Natural killer cell treated with Interleukin-12 subunit alpha and Interleukin-12 subunit beta and Interleukin-15 and Interleukin-18, amount 100 ng/mL, for 72 hours (primary cell): Measurements from ENCODE around the gene KCNJ3. TPM values are rescaled to one million over a fixed set of nuclear protein-coding genes. Genes with fewer than 3 reads are reported as not detected.

Experiments used
- ATAC-seq, 2 donors: fragments of 150-1000 bp; cut with Tn5 transposase in 1 of 2; sonication (Bioruptor Pico), chemical (Tn5 transposase) in 1 of 2; 2 replicates each; pipeline ENCODE4 v1.10.0; 2021
- DNase-seq: peaks from one replicate; pipeline ENCODE4 v3.0.0; 2022; ENCODE audit warnings: low spot score
- H3K27ac Mint-ChIP-seq, 2 donors: 1 replicate in 1 of 2; 2 replicates in 1 of 2; pipeline ENCODE4 v1.8.0; 2022; ENCODE audit warnings: mixed read lengths in 2 of 2, mild to moderate bottlenecking in 1 of 2, moderate library complexity in 1 of 2
- H3K27me3 Mint-ChIP-seq, 2 donors: 1 replicate in 1 of 2; 2 replicates in 1 of 2; pipeline ENCODE4 v1.8.0; 2022; ENCODE audit warnings: mixed read lengths in 2 of 2
- H3K36me3 Mint-ChIP-seq: one replicate; pipeline ENCODE4 v1.8.0; 2022; ENCODE audit warnings: mixed read lengths
- H3K4me1 Mint-ChIP-seq, 2 donors: 1 replicate in 1 of 2; 2 replicates in 1 of 2; pipeline ENCODE4 v1.8.0; 2022; ENCODE audit warnings: low read depth in 2 of 2, mixed read lengths in 2 of 2, mild to moderate bottlenecking in 1 of 2
- H3K4me3 Mint-ChIP-seq: one replicate; pipeline ENCODE4 v1.8.0; 2022; ENCODE audit warnings: mixed read lengths
- H3K9me3 Mint-ChIP-seq: 2 replicates; pipeline ENCODE4 v1.8.0; 2022; ENCODE audit warnings: mixed read lengths
- total RNA-seq, 2 donors: library from RNA; stranded (reverse); gene quantifications; one replicate each; pipeline ENCODE4 v1.2.3, GENCODE V29; 2022

Gene KCNJ3, protein sequence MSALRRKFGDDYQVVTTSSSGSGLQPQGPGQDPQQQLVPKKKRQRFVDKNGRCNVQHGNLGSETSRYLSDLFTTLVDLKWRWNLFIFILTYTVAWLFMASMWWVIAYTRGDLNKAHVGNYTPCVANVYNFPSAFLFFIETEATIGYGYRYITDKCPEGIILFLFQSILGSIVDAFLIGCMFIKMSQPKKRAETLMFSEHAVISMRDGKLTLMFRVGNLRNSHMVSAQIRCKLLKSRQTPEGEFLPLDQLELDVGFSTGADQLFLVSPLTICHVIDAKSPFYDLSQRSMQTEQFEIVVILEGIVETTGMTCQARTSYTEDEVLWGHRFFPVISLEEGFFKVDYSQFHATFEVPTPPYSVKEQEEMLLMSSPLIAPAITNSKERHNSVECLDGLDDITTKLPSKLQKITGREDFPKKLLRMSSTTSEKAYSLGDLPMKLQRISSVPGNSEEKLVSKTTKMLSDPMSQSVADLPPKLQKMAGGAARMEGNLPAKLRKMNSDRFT
- not detected for total RNA-seq

DNA sequence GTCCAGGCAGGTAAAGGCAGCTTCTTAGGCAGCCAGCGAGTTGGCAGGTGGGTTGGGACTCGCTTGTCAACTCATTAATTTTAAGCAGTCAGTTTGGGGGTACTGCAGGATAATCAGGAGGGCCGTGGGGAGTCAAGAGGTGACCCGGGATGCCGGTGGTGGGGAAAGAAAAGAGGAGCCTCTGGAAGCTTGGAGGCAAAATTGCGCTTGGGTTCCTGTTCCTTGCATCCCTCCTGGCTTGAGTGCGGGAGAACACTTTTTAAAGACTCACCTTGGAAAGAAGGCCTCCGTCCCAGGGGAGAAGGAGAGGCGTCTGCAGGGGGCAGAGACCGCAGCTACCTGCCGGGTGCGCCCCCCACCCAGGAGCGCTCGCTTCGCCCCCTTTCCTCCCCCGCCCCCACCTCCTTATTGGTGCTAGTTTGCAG lies at the start of gene KCNJ3:
Gene KCNJ3 (plus strand): TSS at position 400 of the 425 bp plus-strand sequence. CDS start 81 bp downstream, outside the sequence.
- H3K27ac Mint-ChIP-seq: no peak within 1 kb of the TSS
- H3K4me3 Mint-ChIP-seq: no peak within 1 kb of the TSS
- H3K4me1 Mint-ChIP-seq: no peaks in the 10 kb centered on the region
- no peak for DNase-seq
- H3K9me3 Mint-ChIP-seq: peaks cover 3% of the 10 kb centered on the region
- no peak for ATAC-seq
- H3K36me3 Mint-ChIP-seq: peaks cover 10% of the 10 kb centered on the region
- peaks cover 13 to 19% of the 10 kb centered on the region in 2 donors for H3K27me3 Mint-ChIP-seq

DNA sequence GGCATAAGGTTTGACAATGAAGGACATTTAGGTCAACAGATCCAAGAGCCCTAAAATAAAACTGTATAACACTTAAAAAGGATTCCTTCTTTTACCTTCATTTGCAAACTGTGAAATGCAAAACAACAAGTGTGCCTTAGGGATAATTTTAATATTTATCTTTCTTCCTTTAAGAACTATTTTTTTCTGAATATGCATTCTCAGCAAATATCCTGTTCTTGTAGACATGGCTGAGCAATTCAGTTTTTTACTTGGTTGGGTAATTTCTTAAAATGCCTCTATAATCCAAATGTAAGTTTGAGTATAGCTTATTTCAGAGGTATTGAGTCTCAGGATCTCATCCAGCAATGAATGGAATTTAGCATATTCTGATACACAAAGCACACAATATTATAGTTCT lies 43.0 kb upstream of the KCNJ3 start:
- H3K4me3 Mint-ChIP-seq: no peak overlapping the region
- H3K9me3 Mint-ChIP-seq: peaks cover 25% of the 10 kb centered on the region
- DNase-seq (no peak), ATAC-seq (no peak)
- H3K27ac Mint-ChIP-seq: no peak overlapping the region
- H3K27me3 Mint-ChIP-seq: no peaks in the 10 kb centered on the region
- no peaks in the 10 kb centered on the region for H3K36me3 Mint-ChIP-seq
- H3K4me1 Mint-ChIP-seq: no peaks in the 10 kb centered on the region

DNA sequence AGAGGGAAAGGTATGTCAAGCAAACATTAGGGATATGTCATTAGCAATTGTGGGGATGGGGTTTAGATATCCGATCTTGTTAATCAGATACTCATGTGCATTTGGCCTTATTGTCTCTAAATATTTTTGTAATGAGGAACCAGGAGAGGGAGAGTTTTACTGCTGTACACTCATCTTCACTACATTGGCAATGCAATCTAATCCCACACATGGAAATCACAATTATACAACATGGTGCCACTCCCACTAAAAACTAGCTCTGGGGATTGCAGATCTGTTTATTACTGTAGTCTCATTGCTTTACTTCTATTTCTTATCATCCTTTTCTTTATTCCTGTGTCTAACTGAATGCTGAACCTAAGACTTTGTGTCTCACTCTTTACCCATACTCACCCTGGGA lies 39.6 kb upstream of the KCNJ3 start:
- Mint-ChIP-seq H3K4me1 (no peaks in the 10 kb centered on the region), H3K9me3 (peaks cover 16% of the 10 kb centered on the region), H3K4me3 (no peak overlapping the region), H3K36me3 (no peaks in the 10 kb centered on the region), H3K27ac (no peak overlapping the region), H3K27me3 (no peaks in the 10 kb centered on the region)
- ATAC-seq: no peak
- no peak for DNase-seq

DNA sequence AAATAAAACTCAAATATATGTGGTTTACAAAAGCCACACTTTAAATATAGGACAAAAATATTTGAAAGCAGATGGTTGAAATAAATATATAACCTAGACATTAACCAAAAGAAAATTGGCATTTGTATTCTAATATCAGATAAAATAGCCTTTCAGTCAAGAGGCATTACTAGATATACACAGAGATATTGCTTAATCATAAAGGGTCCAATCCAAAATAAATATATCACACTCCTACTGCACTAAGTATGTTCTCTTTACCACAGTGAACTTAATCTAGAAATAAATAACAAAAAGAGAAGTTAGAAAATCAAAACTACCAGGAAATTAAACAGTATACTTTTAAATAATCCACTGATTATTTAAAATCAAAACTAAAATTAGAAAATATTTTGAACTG lies 34.2 kb upstream of the KCNJ3 start:
- Mint-ChIP-seq H3K36me3 (no peaks in the 10 kb centered on the region), H3K9me3 (peaks cover 2% of the 10 kb centered on the region), H3K27me3 (no peaks in the 10 kb centered on the region), H3K27ac (no peak overlapping the region), H3K4me3 (no peak overlapping the region), H3K4me1 (no peaks in the 10 kb centered on the region)
- DNase-seq (no peak), ATAC-seq (no peak)

DNA sequence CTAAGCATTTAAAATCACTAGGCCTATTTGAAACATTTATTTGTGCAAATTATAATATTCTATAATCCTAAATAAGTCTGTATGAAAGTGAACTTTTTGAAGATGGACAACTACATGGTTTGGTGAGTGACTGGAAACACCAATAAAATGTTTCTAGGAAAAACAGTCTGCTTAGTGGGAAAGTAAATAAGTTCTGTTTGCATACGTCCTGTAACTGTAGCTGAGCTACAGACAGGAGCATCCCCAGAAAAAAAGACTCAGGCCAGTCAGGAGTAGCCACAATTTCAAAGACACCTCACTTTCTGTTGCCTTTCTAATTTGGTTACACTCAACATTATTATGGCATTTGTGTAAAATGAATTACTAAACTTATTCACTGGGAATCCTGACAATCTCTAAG lies 28.4 kb upstream of the KCNJ3 start:
- no peak for DNase-seq
- no peak overlapping the region for H3K4me3 Mint-ChIP-seq
- no peaks in the 10 kb centered on the region for H3K4me1 Mint-ChIP-seq
- no peaks in the 10 kb centered on the region for H3K36me3 Mint-ChIP-seq
- peaks cover 3% of the 10 kb centered on the region for H3K9me3 Mint-ChIP-seq
- no peaks in the 10 kb centered on the region for H3K27me3 Mint-ChIP-seq
- H3K27ac Mint-ChIP-seq: no peak overlapping the region
- no peak for ATAC-seq

DNA sequence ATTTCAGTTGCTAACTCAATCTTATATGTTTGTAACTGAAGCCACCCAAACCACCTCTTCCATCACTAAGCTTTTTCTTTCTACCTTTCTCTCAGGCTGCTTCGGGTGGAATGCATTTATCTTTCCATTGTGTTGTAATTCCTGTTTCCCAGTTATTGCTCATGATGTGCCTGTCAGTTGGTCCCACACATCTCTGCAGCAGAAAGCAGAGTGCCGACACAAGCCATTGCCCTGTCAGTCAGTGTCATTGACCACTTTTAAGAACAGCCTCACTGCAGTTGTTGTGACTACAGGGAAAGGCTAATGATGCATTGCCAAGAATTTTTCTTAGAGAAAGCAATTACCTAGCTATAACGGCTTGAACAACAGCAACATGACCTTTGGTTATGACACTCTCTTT lies 24.8 kb upstream of the KCNJ3 start:
- no peaks in the 10 kb centered on the region for H3K4me1 Mint-ChIP-seq
- ATAC-seq: no peak
- no peak overlapping the region for H3K27ac Mint-ChIP-seq
- H3K27me3 Mint-ChIP-seq: no peaks in the 10 kb centered on the region
- no peak overlapping the region for H3K4me3 Mint-ChIP-seq
- H3K36me3 Mint-ChIP-seq: no peaks in the 10 kb centered on the region
- H3K9me3 Mint-ChIP-seq: peaks cover 3% of the 10 kb centered on the region
- no peak for DNase-seq

DNA sequence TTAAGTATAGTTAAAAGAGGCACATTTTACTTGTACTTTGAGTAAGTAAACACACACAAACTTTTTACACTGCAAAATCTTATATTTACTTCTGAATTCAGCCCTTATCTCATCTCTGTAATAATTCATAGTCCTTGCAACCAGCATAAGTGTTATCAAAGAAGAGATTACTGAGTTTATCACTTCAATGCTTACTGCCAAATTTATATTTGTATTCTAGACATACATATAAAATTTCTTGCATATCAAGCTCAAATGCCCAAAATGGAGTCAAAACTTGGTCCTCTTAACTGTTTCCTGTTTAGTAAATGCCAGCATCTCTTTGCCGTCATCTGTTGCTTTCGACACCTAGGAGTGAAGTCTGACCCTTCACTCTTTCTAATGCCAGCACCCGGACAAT lies 21.1 kb upstream of the KCNJ3 start:
- no peaks in the 10 kb centered on the region for H3K27me3 Mint-ChIP-seq
- H3K27ac Mint-ChIP-seq: no peak overlapping the region
- H3K4me1 Mint-ChIP-seq: no peaks in the 10 kb centered on the region
- H3K9me3 Mint-ChIP-seq: peaks cover 9% of the 10 kb centered on the region
- H3K36me3 Mint-ChIP-seq: no peaks in the 10 kb centered on the region
- ATAC-seq: no peak
- DNase-seq: no peak
- H3K4me3 Mint-ChIP-seq: no peak overlapping the region

DNA sequence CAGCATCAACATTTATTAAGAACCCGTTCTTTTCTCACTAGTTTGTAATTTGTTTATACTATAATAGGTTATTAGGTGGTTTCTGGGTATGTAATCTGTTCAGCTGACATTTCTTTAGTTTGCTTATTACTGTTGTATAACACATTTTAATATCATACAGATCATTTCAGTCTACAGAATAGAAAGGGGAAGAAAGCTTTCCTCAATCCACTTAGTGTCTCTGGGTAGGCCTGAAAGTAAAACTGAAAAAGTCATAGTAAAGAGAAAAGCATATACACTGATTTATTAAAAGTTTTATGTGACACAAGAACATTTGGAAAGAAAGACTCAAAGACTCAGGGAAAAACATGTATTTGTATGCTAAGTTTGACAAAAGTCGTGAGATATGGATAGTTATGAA lies 16.8 kb upstream of the KCNJ3 start:
- Mint-ChIP-seq H3K36me3 (no peaks in the 10 kb centered on the region), H3K4me3 (no peak overlapping the region), H3K27me3 (no peaks in the 10 kb centered on the region), H3K9me3 (peaks cover 18% of the 10 kb centered on the region), H3K4me1 (no peaks in the 10 kb centered on the region), H3K27ac (no peak overlapping the region)
- no peak for ATAC-seq
- no peak for DNase-seq

DNA sequence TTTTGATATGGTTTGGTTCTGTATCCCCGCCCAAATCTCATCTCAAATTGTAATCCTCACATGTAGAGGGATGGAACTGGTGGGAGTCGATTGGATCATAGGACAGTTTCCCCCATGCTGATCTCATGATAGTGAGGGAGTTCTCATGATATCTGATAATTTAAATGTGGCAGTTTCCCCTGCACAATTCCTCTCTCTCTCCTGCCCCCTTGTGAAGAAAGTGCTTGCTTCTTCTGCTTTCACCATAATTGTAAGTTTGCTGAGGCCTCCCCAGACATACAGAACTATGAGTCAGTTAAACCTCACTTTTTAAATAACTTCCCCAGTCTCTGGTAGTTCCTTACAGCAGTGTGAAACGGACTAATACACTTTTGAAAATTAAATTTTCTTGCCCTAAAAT lies 12.3 kb upstream of the KCNJ3 start:
- Mint-ChIP-seq H3K4me1 (no peaks in the 10 kb centered on the region), H3K36me3 (no peaks in the 10 kb centered on the region), H3K4me3 (no peak overlapping the region), H3K27ac (no peak overlapping the region), H3K27me3 (no peaks in the 10 kb centered on the region), H3K9me3 (peaks cover 11% of the 10 kb centered on the region)
- DNase-seq (no peak), ATAC-seq (no peak)

DNA sequence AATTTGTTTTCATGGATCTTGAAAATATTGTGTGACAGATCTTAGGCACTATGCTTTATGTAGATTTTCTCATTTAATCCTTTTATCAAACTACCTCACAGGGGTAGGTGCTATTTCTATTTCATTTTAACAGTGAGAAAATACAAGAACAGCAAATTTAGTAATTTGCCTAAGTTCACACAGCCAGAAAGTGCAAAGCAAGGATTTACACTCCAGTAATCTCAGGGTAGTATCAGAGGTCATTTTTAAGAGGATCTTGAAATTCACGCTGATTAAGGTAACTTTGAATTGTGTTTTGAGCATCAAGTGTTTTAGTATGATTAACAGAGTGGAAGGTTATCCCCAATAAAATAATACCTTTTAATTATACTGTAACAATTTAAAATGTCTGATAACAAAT lies 10.1 kb upstream of the KCNJ3 start:
- no peaks in the 10 kb centered on the region for H3K4me1 Mint-ChIP-seq
- no peaks in the 10 kb centered on the region for H3K27me3 Mint-ChIP-seq
- H3K27ac Mint-ChIP-seq: no peak overlapping the region
- H3K4me3 Mint-ChIP-seq: no peak overlapping the region
- peaks cover 13% of the 10 kb centered on the region for H3K9me3 Mint-ChIP-seq
- no peaks in the 10 kb centered on the region for H3K36me3 Mint-ChIP-seq
- DNase-seq (no peak), ATAC-seq (no peak)

DNA sequence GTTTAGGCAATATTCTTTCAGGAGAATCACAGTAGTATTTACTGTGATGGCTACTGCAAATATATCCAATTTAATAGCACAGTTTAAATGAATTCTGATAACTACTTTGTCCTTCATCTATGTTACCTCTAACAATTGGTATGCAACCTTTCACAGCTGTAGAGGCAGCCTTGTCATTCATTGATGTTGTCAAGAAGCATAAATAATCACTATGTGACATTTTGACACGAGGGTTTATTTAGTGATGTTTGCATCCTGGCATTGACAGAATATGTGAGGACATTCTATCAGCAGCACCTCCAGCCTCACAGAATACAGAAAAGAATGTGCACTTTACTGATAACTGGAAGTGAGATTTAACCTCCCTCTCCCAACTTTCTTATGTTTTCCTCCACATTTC lies 9.3 kb upstream of the KCNJ3 start:
- no peak for ATAC-seq
- H3K9me3 Mint-ChIP-seq: peaks cover 13% of the 10 kb centered on the region
- no peaks in the 10 kb centered on the region for H3K27me3 Mint-ChIP-seq

DNA sequence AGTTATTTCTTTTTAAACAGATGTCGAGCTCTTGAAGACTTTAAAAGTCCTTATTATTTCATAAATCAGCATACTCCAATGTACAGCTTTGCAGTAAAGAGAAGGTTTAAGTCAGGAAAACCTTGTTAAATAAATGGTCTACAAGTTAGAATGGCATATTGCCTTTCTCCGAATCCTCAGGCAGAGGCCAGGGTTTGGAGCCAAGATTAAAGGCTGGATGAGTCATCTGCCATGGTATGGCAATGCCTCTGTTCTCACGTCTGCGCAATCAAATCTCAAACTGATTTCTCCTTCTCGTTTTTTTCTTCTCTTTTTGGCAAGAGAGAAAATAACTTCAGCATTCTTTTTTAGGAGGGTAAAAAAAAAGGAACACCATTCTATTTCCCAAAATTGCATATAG lies 5.6 kb upstream of the KCNJ3 start:
- peaks cover 3% of the 10 kb centered on the region for H3K9me3 Mint-ChIP-seq
- no peak for DNase-seq

More for the DNA sequence above, 9.3 kb upstream of the KCNJ3 start:
- Mint-ChIP-seq H3K4me3 (no peak overlapping the region), H3K27ac (no peak overlapping the region), H3K36me3 (no peaks in the 10 kb centered on the region), H3K4me1 (no peaks in the 10 kb centered on the region)
- DNase-seq: no peak

DNA sequence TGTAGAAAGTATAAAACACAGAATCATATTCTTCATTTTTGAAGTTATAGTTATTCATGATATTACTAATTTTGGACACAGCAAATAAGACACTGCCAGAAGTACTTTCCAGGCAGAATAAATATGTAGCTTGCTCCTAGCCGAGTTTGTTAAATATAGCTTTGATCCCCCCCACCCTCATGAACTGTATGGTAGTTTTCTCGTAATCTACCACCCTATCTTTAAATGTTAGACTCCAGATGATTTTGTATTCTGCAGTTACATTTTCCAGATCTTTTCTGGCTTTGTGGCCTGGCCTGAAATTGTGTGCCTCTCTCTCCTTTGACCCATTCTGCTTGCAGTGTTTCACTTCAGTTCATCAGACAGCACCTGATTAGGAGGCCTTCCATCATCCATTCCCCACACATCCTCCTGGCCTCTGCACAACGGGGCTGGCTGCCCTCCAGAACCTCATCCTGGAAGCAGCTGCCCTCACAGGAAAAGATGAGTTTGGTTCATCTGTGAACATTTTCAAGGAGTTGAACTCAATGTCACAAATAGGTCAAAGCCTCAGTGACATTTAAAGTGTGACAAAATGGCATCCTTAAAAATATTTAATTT lies 4.7 kb upstream of the KCNJ3 start:
- no peak for ATAC-seq
- H3K27ac Mint-ChIP-seq: no peak overlapping the region
- peaks cover 1 to 12% of the 10 kb centered on the region in 2 donors for H3K27me3 Mint-ChIP-seq
- H3K4me1 Mint-ChIP-seq: no peaks in the 10 kb centered on the region
- peaks cover 3% of the 10 kb centered on the region for H3K9me3 Mint-ChIP-seq
- H3K4me3 Mint-ChIP-seq: no peak overlapping the region
- H3K36me3 Mint-ChIP-seq: peaks cover under 1% of the 10 kb centered on the region
- DNase-seq: no peak

More for the DNA sequence above, 5.6 kb upstream of the KCNJ3 start:
- H3K36me3 Mint-ChIP-seq: no peaks in the 10 kb centered on the region
- H3K4me3 Mint-ChIP-seq: no peak overlapping the region
- peaks cover 0 to 11% of the 10 kb centered on the region in 2 donors for H3K27me3 Mint-ChIP-seq
- ATAC-seq: no peak
- no peaks in the 10 kb centered on the region for H3K4me1 Mint-ChIP-seq
- H3K27ac Mint-ChIP-seq: no peak overlapping the region

DNA sequence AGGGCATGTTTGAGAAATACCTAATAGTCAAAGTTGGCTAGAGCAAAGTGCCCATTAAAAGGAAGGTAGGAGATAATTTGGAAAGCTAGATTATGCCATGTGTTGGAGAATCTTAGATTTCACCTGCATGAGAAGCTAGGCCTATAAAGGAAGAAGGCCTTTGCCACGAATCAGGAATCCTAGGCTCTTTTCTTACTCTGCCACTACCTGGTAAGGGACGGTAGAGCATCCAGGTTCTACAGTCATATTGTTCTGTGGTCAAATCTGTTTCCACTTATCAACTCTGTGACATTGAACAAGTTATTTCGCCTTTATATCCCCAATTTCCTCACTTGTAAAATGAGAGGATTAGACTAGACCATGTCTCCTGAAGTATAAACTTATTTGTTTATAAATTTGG lies 3.6 kb upstream of the KCNJ3 start:
- Mint-ChIP-seq H3K4me3 (no peak overlapping the region), H3K27ac (no peak overlapping the region), H3K4me1 (no peaks in the 10 kb centered on the region), H3K27me3 (peaks cover 12 to 19% of the 10 kb centered on the region in 2 donors), H3K36me3 (peaks cover 10% of the 10 kb centered on the region), H3K9me3 (peaks cover 6% of the 10 kb centered on the region)
- ATAC-seq: no peak
- no peak for DNase-seq
